ACHN (cell line): ENCODE data around the gene TRMT1.

ENCODE experiments used
- DNase-seq: peaks from one replicate; pipeline ENCODE4 v3.0.0-alpha.2; 2015
- in situ Hi-C: cut with HindIII; loops from 2 replicates; pipeline ENCODE4 v1.10.0; 2017; ENCODE audit warnings: low sequenced_read_pairs, low pct_ligation_motif_present, low pct_unique_long_range_greater_than_20kb

Gene TRMT1

DNA sequence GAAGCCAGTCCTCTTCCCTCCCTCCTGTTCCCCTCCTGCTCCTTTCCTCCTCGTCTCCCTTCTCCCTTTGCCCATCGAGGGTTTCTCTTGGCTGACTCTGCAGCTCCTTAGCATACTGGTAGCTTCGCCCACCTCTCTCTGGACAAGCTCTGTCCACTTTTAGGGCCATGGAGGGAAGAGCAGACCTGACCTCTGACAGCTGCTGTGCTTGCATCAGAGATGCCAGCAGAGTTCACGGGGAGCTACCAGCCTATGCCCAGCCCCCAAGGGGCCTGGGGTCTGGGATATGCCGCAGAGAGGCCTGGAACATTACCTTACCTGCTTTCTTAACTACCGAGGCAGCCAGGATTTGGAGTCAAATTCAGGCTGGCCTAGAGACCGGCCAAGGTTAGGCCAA, 33.5 kb downstream of the TRMT1 start:
- DNase-seq, result no peak
- in situ Hi-C loops, result no loop called here

- in situ Hi-C loops, result no loop called here
- DNase-seq, result no peak
Measured at GRCh38 chr19:13082192-13083007, 34.1 kb downstream of the TRMT1 start.

DNA sequence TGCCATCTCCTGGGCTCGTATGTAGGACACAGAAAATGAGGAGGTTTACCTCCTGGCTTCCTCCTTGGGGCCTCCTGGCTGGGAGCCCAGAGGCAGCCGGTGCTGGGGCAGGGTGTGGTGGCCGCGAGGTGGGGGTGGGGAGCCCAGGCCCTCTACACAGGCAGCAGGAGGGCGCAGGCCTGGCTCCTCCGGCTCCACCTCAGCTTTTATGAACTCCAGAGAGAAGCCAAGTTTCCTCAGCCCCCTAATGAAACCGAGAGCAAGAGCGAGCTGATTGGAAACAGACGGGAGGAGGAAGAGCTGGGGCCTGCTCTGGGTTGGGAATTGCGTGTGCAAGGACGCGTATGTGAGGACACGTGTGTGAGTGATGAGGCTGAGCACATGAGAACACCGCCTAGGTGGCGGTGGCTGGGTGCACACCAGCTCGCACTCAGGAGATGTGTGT, 37.0 kb downstream of the TRMT1 start:
- DNase-seq, result no peak
- in situ Hi-C loops, result no loop called here

GRCh38 chr19:13078897-13079541, 37.5 kb downstream of the TRMT1 start:
- in situ Hi-C loops, result no loop called here
- no peak for DNase-seq

GRCh38 chr19:13078381-13078780, 38.2 kb downstream of the TRMT1 start:
- in situ Hi-C loops, result no loop called here
- no peak for DNase-seq

DNA sequence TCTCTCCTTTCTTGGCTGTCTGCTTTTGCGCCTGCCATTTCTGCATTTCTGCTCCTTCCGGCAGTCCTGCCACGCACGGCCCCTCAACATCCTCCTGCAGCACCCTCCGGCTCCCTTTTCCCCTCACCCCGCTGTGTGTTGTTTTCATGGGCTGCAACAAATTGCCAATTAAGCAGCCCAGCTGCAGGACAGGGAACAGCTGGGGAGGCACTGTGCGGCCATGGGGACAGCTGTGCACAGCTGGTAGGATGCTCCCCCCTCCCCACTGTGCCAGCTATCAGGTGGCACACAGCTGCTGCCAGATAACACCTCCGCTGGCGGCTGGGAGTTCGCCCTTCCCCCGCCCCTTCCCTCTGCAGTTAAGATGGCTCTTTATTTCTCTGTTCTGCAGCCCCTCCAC, 39.3 kb downstream of the TRMT1 start:
- in situ Hi-C loops, result no loop called here
- DNase-seq, result no peak

GRCh38 chr19:13076787-13077186, 39.8 kb downstream of the TRMT1 start:
- in situ Hi-C loops, result no loop called here
- DNase-seq, result no peak

DNA sequence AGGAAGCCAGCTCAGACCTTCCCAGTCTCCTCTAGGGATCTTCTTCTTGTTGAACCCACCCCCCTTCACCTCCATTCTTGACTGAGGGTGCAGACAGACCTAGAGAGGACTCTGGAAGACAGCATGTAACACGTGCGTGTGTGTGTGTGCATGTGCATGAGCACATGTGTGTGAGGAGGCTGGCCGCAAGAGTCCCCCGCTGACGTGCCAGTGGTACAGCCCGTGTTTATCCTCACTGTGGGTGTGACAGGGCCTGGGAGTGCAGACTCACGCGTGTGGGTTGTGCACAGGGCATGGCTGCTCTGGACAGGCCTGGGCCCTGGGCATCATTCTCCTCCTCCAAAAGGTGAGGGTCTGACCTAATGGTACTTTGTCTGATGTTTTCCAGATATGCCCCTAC, 40.2 kb downstream of the TRMT1 start:
- in situ Hi-C loops, result no loop called here

DNA sequence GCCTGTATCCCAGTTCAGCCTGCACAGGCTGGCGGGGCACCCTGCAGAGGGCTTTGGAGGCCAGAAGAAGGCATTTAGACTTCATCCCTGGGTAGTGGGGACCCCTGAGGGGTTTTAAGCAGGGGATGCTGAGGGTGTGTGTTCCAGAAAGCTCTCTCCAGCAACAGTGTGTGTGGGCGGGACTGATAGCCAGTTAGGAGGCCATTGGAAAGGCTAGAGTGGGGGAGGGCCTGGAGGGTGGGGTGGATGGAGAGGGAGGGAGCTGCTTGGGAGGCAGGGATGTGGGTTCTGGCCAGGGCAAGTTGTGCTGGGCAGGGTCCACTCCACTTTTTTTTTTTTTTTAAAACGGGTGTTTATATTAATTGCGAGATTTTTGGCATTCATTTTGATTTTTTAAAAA, 42.2 kb downstream of the TRMT1 start:
- DNase-seq, result no peak
- in situ Hi-C loops, result no loop called here

More for the DNA sequence above, 40.2 kb downstream of the TRMT1 start:
- no peak for DNase-seq

DNA sequence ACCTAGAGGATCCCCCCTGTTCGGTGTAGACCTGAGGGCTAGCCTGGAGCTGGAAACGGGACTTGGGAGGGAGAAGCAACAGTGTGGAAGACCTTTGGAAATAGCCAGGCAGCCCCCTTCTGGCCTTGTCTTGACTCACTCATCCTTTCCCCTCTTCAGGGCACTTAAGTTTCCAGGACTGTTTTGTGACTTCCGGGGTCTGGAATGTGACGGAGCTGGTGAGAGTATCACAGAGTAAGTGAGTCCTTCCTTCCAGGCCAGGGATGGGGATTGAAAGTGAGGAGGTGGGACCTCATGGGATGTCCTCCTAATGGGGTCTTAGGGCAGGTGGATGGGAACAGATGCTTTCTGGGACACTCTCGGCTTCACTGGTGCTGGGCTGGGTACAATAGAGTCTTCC, 43.3 kb downstream of the TRMT1 start:
- in situ Hi-C loops, result no loop called here
- no peak for DNase-seq

- in situ Hi-C loops, result no loop called here
- DNase-seq, result no peak
Measured at GRCh38 chr19:13072188-13072908, 44.2 kb downstream of the TRMT1 start.

GRCh38 chr19:13071444-13072187, 44.9 kb downstream of the TRMT1 start:
- in situ Hi-C loops, result no loop called here
- DNase-seq, result no peak

GRCh38 chr19:13070425-13071140, 46.0 kb downstream of the TRMT1 start:
- DNase-seq, result no peak
- in situ Hi-C loops, result no loop called here

DNA sequence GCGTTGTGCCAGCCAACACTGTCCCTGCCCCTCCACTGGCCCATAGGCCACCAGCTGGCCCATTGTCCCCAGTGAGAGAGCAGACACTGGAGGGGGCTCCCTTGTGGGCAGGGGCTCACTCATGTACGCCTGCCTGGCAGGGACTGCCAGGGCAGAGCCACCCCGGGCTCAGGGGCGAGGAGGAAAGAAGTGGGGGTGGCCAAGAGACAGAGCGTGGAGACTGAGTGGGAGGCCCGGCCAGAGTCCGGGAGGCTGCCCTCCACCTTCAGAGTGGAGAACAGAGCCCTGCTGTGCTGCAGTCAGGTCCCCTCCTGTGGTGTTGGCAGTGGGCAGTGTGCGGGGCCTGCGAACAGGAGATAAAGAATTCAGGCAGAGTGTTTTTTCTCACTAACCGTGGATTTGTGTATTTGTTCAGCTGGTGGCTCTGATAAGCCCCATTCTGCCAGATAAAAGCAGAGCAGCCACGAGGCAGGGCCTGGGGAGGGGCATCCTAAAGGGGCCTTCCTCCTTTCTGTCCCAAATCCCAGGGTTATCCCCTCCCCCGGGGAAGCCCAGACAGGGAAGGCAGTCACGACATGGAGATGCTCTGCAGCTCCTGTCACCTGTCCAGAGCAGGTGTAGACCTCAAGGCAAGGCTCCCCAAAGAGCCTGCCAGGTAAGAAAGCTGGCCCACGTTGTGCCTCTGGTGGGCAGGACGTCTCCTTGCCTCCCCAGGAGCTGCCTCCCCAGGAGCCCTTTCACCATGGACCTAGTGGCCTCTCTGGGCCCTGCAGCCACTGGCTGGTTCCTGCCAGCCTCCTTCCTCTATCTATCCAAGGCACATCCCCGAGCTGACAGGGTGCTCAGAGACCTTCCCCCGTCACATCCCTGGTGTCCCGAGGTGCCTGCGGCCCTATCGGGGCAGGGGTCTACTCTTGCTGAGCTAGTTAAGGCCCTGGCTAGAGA, 46.9 kb downstream of the TRMT1 start:
- no peak for DNase-seq
- in situ Hi-C loops, result no loop called here

GRCh38 chr19:13068085-13068846, 48.3 kb downstream of the TRMT1 start:
- no peak for DNase-seq
- in situ Hi-C loops, result no loop called here

DNA sequence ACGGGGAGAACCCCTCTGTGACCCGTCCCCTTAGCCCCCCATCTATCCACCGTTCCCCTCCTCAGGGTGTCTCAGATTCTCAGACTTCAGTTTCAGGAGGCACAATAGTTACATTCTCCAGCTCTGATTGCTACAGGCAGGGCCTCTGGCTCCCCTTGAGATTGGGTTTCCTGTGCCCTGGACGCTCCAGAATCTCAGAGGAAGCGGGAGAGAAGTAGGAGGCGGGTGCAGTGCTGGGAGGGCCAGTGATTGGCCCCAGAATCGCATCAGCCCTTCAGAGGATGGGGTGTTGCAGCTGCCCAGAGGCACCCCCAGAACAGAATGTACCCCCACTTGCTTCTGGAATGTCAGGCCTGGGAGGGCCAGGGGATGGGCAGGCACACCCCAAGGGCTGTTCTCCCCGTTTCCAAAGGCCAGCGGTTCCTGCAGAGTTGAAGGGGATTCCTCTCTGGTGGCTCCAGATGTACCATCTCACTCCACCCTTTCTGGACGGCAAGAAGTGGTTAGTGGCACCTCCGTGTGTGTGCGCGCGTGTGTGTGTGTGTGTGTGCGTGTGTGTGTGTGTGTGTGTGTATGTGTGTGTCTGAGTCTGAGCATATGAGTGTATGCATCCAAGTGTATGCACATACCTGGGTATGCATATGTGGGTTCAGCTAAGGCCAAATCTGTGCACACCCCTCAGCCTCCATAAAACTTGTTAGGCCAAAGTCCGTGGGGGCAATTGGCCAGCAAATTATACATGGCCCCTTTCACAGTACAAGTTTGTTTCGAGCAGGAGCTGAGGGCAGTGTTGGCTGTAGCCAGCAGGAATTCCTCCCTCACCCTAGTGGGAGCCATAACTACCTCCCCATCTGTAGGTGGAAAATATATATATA, 49.4 kb downstream of the TRMT1 start:
- in situ Hi-C loops, result no loop called here
- DNase-seq, result no peak
